HepG2 (cell line): ENCODE results near the gene PRSS12. TPM values are rescaled to one million over a fixed set of nuclear protein-coding genes. Genes with fewer than 3 reads are reported as not detected.

Source experiments
- FOXO4 ChIP-seq: sonication (generic); formaldehyde crosslinking; conservative IDR thresholded peaks from 2 replicates; pipeline ENCODE4 v1.8.1; 2023; ENCODE audit warnings: missing genetic modification reagents
- KLF13 ChIP-seq: sonication (generic); formaldehyde crosslinking; IDR thresholded peaks from 2 replicates; pipeline ENCODE4 v1.4.0; 2020; ENCODE audit warnings: mild to moderate bottlenecking, missing genetic modification reagents
- KMT2A ChIP-seq: sonication (generic); formaldehyde crosslinking; IDR thresholded peaks from 2 replicates; pipeline ENCODE4 v1.4.0; 2020; ENCODE audit warnings: missing genetic modification reagents
- MXD4 ChIP-seq: IDR thresholded peaks from 2 replicates; pipeline ENCODE4 v1.6.1; 2016; ENCODE audit warnings: mild to moderate bottlenecking, missing biosample characterization, missing genetic modification reagents
- MYC ChIP-seq: sonication (generic); formaldehyde crosslinking; IDR thresholded peaks from 2 replicates; pipeline ENCODE4 v1.9.0; 2021; ENCODE audit warnings: missing genetic modification reagents, borderline replicate concordance
- RBFOX2 ChIP-seq: fragments of 200-400 bp; formaldehyde crosslinking; IDR thresholded peaks from 2 replicates; pipeline ENCODE4 v1.6.1; 2017; ENCODE audit warnings: low read depth, mild to moderate bottlenecking, low read length
- SALL2 ChIP-seq: sonication (generic); formaldehyde crosslinking; IDR thresholded peaks from 2 replicates; pipeline ENCODE4 v1.8.1; 2023; ENCODE audit warnings: mild to moderate bottlenecking, missing genetic modification reagents, inconsistent platforms
- SMAD3 ChIP-seq: sonication (generic); formaldehyde crosslinking; IDR thresholded peaks from 2 replicates; pipeline ENCODE4 v1.4.0; 2020; ENCODE audit warnings: missing genetic modification reagents
- SNAI1 ChIP-seq: sonication (generic); formaldehyde crosslinking; IDR thresholded peaks from 2 replicates; pipeline ENCODE4 v1.5.0; 2020; ENCODE audit warnings: mild to moderate bottlenecking, missing genetic modification reagents, borderline replicate concordance
- SNRNP70 ChIP-seq: fragments of 200-400 bp; formaldehyde crosslinking; IDR thresholded peaks from 2 replicates; pipeline ENCODE4 v1.6.1; 2017; ENCODE audit warnings: mild to moderate bottlenecking, low read depth, low read length, moderate library complexity
- TRIM24 ChIP-seq: sonication (generic); formaldehyde crosslinking; IDR thresholded peaks from 2 replicates; pipeline ENCODE4 v1.8.0; 2022; ENCODE audit warnings: mild to moderate bottlenecking, missing genetic modification reagents
- ZBTB20 ChIP-seq: sonication (generic); formaldehyde crosslinking; IDR thresholded peaks from 2 replicates; pipeline ENCODE4 v1.8.1; 2023; ENCODE audit warnings: missing genetic modification reagents, low read depth, mild to moderate bottlenecking, borderline replicate concordance
- ZBTB26 ChIP-seq: IDR thresholded peaks from 2 replicates; pipeline ENCODE4 v1.6.1; 2016; ENCODE audit warnings: missing compliant biosample characterization, missing genetic modification reagents, borderline replicate concordance
- ZBTB7B ChIP-seq: sonication (generic); formaldehyde crosslinking; IDR thresholded peaks from 2 replicates; pipeline ENCODE4 v1.4.0; 2020; ENCODE audit warnings: missing genetic modification reagents
- ZBTB8A ChIP-seq: sonication (generic); formaldehyde crosslinking; IDR thresholded peaks from 2 replicates; pipeline ENCODE4 v1.4.0; 2020; ENCODE audit warnings: mild to moderate bottlenecking, low read depth, missing genetic modification reagents, borderline replicate concordance
- ZFP41 ChIP-seq: sonication (generic); formaldehyde crosslinking; IDR thresholded peaks from 2 replicates; pipeline ENCODE4 v1.4.0; 2020; ENCODE audit warnings: mild to moderate bottlenecking, missing genetic modification reagents, borderline replicate concordance
- ZNF276 ChIP-seq: sonication (generic); formaldehyde crosslinking; IDR thresholded peaks from 2 replicates; pipeline ENCODE4 v1.4.0; 2020; ENCODE audit warnings: mild to moderate bottlenecking, low read depth, missing genetic modification reagents
- ZNF326 ChIP-seq: sonication (generic); formaldehyde crosslinking; IDR thresholded peaks from 2 replicates; pipeline ENCODE4 v1.4.0; 2020; ENCODE audit warnings: missing genetic modification reagents, borderline replicate concordance
- ZNF430 ChIP-seq: sonication (generic); formaldehyde crosslinking; IDR thresholded peaks from 2 replicates; pipeline ENCODE4 v1.9.0; 2021; ENCODE audit warnings: mild to moderate bottlenecking, missing genetic modification reagents
- ZNF703 ChIP-seq: sonication (generic); formaldehyde crosslinking; IDR thresholded peaks from 2 replicates; pipeline ENCODE4 v1.5.1; 2020; ENCODE audit warnings: missing genetic modification reagents, mild to moderate bottlenecking, moderate library complexity, borderline replicate concordance
- polyA plus RNA-seq, 8 experiments: library from polyadenylated mRNA; depleted of rRNA in 3 of 8; stranded (reverse) in 7 of 8; unstranded in 1 of 8; fragments of >200 nt; fragmentation: Illumina TruSeq in 4 of 8; extraction: Trizol in 4 of 8; gene quantifications; 2 replicates each; pipeline versions ENCODE4 v1.2.1 to v1.2.3, GENCODE V29; 2011 to 2016; ENCODE audit warnings: low read depth in 4 of 8, missing spikeins in 1 of 8, mixed read lengths in 1 of 8; ENCODE audit not compliant: insufficient read depth in 1 of 8
- total RNA-seq, 5 experiments: library from RNA; depleted of rRNA; stranded (reverse); fragments of >200 nt; fragmentation: Illumina TruSeq; extraction: Trizol; gene quantifications; 2 replicates each; pipeline ENCODE4 v1.2.3, GENCODE V29; 2016; ENCODE audit warnings: low read depth in 1 of 5

PRSS12 gene
- total and polyA plus RNA-seq, 2 of the 13 experiments (the other 11 are each of a cell fraction or from before 2014, with no cell fraction given) = 0.02 TPM; not detected in 1

- TF ChIP-seq ZNF276 (CRISPR knock-in tag) = no peak
- no peak; the same call in 1 of the 2 replicates for TF ChIP-seq KLF13 (CRISPR knock-in tag)
- TF ChIP-seq KMT2A (CRISPR knock-in tag) = peak; percentile 82
- peak; percentile 39; the same call in 1 of the 2 replicates for TF ChIP-seq ZBTB20 (CRISPR knock-in tag)
- no peak for TF ChIP-seq SNRNP70
- peak; percentile 93 for TF ChIP-seq SMAD3 (CRISPR knock-in tag)
- TF ChIP-seq TRIM24 = no peak
- TF ChIP-seq SALL2 (CRISPR knock-in tag) = peak; percentile 93
- TF ChIP-seq ZNF326 (CRISPR knock-in tag) = no peak
- TF ChIP-seq MXD4 = peak; percentile 92
- peak; percentile 100 for TF ChIP-seq MYC (CRISPR knock-in tag)
- peak; percentile 94 for TF ChIP-seq SNAI1
- peak; percentile 90 for TF ChIP-seq RBFOX2
- 0 out of 2 replicates have a peak, but pooled peaks have one; percentile 39 for TF ChIP-seq ZBTB7B (CRISPR knock-in tag)
- TF ChIP-seq ZNF430 = peak; percentile 79; the same call in 1 of the 2 replicates
- peak; percentile 57; the same call in 1 of the 2 replicates for TF ChIP-seq ZBTB8A (CRISPR knock-in tag)
- no peak for TF ChIP-seq FOXO4
- no peak; the same call in 1 of the 2 replicates for TF ChIP-seq ZFP41 (CRISPR knock-in tag)
- TF ChIP-seq ZBTB26 = no peak; the same call in 1 of the 2 replicates
- no peak for TF ChIP-seq ZNF703 (CRISPR knock-in tag)
These were observed 74.1 kb downstream of the PRSS12 start (continued) for GRCh38 chr4:118278473-118279274.
